Right lobe of liver (tissue), 6 donors: ENCODE results near the gene KDM8. TPM values are rescaled to one million over a fixed set of nuclear protein-coding genes. Genes with fewer than 3 reads are reported as not detected.
A peak's percentile ranks its signal among the peaks of the same experiment; 100 is the strongest.

Source experiments
- ATAC-seq, 4 donors: fragments of 200-7000 bp; cut with Tn5 transposase; one replicate each; pipeline ENCODE4 v1.9.1; 2020; ENCODE audit warnings: mild to moderate bottlenecking in 4 of 4, moderate library complexity in 4 of 4
- DNase-seq, 3 donors: peaks; one replicate each; pipeline ENCODE4 v3.0.0-alpha.2; 2020
- H3K27ac ChIP-seq, 3 donors: fragments of 200-600 bp; one replicate each; pipeline ENCODE4 v1.8.0; 2022
- H3K27me3 ChIP-seq, 2 donors: fragments of 200-600 bp; one replicate each; pipeline ENCODE4 v1.8.0; 2022
- H3K36me3 ChIP-seq, 4 donors: fragments of 200-600 bp; sonication (generic) in 1 of 4; one replicate each; pipeline versions ENCODE4 v1.5.1 to v1.8.0; 2017 to 2022; ENCODE audit warnings: control low read depth in 1 of 4
- H3K4me1 ChIP-seq, 4 donors: fragments of 200-600 bp; sonication (generic) in 1 of 4; one replicate each; pipeline versions ENCODE4 v1.5.1 to v1.8.0; 2017 to 2022; ENCODE audit warnings: control low read depth in 1 of 4
- H3K4me3 ChIP-seq, 3 donors: fragments of 200-600 bp; one replicate each; pipeline ENCODE4 v1.8.0; 2022
- H3K9me3 ChIP-seq, 4 donors: fragments of 200-600 bp; sonication (generic) in 1 of 4; one replicate each; pipeline versions ENCODE4 v1.5.1 to v1.8.0; 2017 to 2022; ENCODE audit warnings: control low read depth in 1 of 4
- POLR2A ChIP-seq: fragments of 450-650 bp; IDR thresholded peaks from one replicate; pipeline ENCODE4 v1.6.1; 2017; ENCODE audit warnings: antibody characterized with exemption, mild to moderate bottlenecking
- WGBS: methylation state at CpG from one replicate; pipeline ENCODE4 v1.1.6; 2018; ENCODE audit warnings: low coverage, low lambda C conversion rate; ENCODE audit not compliant: insufficient coverage; ENCODE audit errors: missing lambda C conversion rate; 5-methylcytosine and 5-hydroxymethylcytosine counted together
- intact Hi-C, 2 donors: fragments of 100-400 bp; cut with DNase I; formaldehyde crosslinking; loops; one replicate each; pipeline versions ENCODE4 v1.11.2 to v1.14.1; 2022
- long read RNA-seq: library from polyadenylated mRNA; unstranded; transcript quantifications from one replicate; pipeline ENCODE4 v2.0.0, GENCODE V29; 2019
- total RNA-seq, 6 experiments: library from RNA; depleted of rRNA in 2 of 6; stranded (reverse); fragments of >200 nt in 2 of 6; fragmentation: NEBNext Ultra II Directional in 3 of 6; extraction: Animal tissue kit (Norgen Biotek cat#: 25700) in 3 of 6; gene quantifications; one replicate each; pipeline versions ENCODE4 v1.1.0 to v1.2.4, GENCODE V29; 2016 to 2023
- TF ChIP-seq, protein P1 (sequence below), 4 donors: fragments of 200-600 bp in 3 of 4; fragments of 450-650 bp in 1 of 4; IDR thresholded peaks; one replicate each; pipeline versions ENCODE4 v1.5.1 to v1.8.0; 2016 to 2022; ENCODE audit warnings: antibody characterized with exemption in 4 of 4, mild to moderate bottlenecking in 2 of 4
- donor health status: DM: no; HTN: yes; CAD: no.
- donor health status: DM: no; HTN: no; CAD: no.
- donor health status: DM: no; HTN: no; CAD: no.
- donor health status: DM: no; HTN: yes; CAD: no.
- donor health status: DM: no; HTN: yes; CAD: no.

KDM8 gene
- total RNA-seq = 100 to 1,000 TPM in 1 of 6 experiments, 10 to 100 TPM in 5; 11.2 to 153 (median 66.7) TPM
- long read RNA-seq, partial matches to known transcripts = 5 of 6 reads
- long read RNA-seq, other reads (novel, unspliced or antisense) = 1 of 6 reads

DNA sequence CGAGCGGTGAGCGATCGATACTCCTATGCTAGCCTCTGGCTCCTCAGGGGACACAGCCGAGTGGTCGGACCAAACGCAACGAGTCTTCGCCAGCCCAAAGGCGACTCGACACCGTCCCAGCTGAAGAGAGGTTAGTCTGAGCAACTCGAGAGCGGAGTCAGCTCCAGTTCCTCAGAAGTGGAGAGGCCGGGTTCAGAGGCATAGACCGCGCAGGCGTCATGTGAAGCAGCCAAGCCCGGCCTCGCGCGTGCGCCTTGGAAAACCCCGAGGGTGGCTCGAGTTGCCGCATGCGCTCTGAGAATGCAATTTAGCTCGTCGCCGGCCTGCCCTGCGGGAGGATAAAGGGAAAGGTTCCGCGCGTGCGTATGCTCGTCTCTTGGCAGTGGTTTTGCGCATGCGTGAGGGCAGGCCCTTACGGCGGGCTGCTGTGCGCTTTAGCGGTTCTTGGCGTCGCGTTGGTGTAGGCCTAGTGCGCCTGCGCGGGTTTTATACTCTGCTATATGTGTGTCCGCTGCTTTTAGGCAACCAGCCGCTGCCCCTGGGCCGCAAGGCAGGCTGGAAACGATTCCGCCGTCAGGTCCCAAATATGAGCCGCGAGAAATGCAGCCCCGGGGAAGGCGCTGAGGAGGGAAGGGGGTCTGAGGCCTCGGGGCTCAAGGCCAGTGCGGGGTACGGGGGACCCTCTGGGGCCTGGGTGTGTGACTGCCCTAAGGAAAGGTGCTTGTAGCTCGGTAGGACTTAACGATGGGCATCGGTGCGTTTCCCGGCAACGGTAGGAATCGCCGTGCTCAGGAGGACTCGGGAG is at the start of gene KDM8:
Gene KDM8, plus strand, starts transcription at position 20 of the 805 bp plus-strand sequence. CDS start 6,598 bp downstream, outside the sequence.
- peak; percentile 82 to 93 (median 91) for ATAC-seq
- Histone ChIP-seq H3K27me3 (no peaks in the 10 kb centered on the region), H3K27ac (peak within 1 kb of the TSS; percentile 95 to 97 (median 96)), H3K36me3 (no peaks in the 10 kb centered on the region), H3K9me3 (no peaks in the 10 kb centered on the region), H3K4me3 (peak within 1 kb of the TSS; percentile 58 to 85 (median 67)), H3K4me1 (peaks cover 0 to 36% (median 14%) of the 10 kb centered on the region in 4 donors)
- intact Hi-C loops = no loop called here
- TF ChIP-seq POLR2A = peak; percentile 89
- TF ChIP-seq, protein P1, sequence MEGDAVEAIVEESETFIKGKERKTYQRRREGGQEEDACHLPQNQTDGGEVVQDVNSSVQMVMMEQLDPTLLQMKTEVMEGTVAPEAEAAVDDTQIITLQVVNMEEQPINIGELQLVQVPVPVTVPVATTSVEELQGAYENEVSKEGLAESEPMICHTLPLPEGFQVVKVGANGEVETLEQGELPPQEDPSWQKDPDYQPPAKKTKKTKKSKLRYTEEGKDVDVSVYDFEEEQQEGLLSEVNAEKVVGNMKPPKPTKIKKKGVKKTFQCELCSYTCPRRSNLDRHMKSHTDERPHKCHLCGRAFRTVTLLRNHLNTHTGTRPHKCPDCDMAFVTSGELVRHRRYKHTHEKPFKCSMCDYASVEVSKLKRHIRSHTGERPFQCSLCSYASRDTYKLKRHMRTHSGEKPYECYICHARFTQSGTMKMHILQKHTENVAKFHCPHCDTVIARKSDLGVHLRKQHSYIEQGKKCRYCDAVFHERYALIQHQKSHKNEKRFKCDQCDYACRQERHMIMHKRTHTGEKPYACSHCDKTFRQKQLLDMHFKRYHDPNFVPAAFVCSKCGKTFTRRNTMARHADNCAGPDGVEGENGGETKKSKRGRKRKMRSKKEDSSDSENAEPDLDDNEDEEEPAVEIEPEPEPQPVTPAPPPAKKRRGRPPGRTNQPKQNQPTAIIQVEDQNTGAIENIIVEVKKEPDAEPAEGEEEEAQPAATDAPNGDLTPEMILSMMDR (IDR thresholded peaks at IDR 0.05) = no peak
- WGBS = 0% methylated on average over 20 of the region's 70 CpGs
- peak; percentile 99 to 100 (median 100) for DNase-seq

DNA sequence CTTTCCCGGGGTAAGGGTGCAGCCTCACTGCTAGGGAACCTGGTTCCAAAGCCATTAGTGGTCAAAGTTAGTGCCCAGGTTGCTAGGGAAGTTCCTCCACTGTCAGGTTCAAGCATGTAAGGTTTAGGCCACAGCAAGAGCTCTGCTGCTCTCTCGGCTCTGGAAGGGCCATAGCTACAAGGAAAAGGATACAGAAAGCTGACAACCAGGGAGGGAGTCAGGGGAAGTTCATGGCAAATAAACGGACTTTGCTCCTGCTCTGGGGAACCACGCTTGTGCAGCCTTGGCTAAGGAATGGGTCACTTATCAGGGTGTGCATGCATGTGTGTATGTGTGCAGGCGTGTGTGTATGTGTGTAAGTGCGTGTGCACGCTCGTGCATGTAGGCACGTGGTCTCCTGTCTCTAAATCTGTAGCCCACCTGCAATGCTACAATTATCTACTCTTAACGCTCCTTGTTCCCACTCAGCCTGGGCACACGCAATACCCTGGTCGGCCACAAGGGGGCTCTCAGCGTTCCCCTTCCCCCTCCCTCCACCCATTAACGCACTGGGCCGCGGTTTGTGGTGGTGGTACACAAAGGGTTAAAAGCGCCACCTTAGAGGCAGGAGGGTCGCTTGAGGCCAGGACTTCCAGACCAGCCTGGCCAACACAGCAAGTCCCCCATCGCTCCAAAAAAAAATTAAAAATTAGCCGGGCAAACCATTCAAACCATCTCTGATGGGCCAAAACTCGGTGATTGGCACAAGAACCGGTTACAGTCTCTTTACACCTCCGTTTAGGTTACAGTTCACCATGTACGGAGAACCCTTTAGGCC is 48.4 kb upstream of the KDM8 start:
- WGBS = 11% methylated on average over 22 of the region's 24 CpGs
- TF ChIP-seq POLR2A = no peak
- TF ChIP-seq, protein P1 (IDR thresholded peaks at IDR 0.05) = peak; percentile 91 to 98 (median 96)
- ATAC-seq = peak; percentile 89 to 95 (median 94)
- H3K27me3 ChIP-seq = no peaks in the 10 kb centered on the region
- H3K9me3 ChIP-seq = no peaks in the 10 kb centered on the region
- intact Hi-C loops = no loop called here
- no peaks in the 10 kb centered on the region for H3K36me3 ChIP-seq
- peaks cover 0 to 8% (median 0%) of the 10 kb centered on the region in 4 donors for H3K4me1 ChIP-seq
- H3K27ac ChIP-seq = no peak overlapping the region
- no peak overlapping the region for H3K4me3 ChIP-seq
- DNase-seq = peak; percentile 56 to 71 (median 64)

DNA sequence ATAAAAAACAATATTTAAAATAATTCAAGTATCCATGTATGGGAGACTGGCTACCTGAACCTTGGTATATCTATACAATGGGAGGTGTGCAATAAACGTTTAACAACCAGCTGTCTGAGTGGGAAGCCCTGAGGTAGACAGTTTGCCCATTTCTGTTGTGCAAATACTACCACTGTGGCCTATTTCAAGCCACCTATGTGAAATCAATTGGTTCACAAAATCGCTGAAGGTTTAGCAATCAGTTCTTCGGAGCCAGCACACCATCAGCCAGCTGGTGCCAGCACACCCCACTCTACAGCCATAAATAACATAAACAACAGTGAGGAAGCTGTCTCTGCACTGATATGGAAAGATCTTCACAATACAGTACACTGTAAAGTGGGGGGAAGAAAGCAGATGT is 46.7 kb upstream of the KDM8 start:
- Histone ChIP-seq H3K4me1 (peaks cover 0 to 8% (median 0%) of the 10 kb centered on the region in 4 donors), H3K27me3 (no peaks in the 10 kb centered on the region), H3K9me3 (no peaks in the 10 kb centered on the region), H3K27ac (no peak overlapping the region), H3K4me3 (no peak overlapping the region), H3K36me3 (no peaks in the 10 kb centered on the region)
- intact Hi-C loops = no loop called here
- no peak for DNase-seq
- TF ChIP-seq, protein P1 (IDR thresholded peaks at IDR 0.05) = no peak
- no peak for TF ChIP-seq POLR2A
- ATAC-seq = peak in 2 of 4 donors; percentile 29 to 39
- 16% methylated on average over 3 of the region's 3 CpGs for WGBS

DNA sequence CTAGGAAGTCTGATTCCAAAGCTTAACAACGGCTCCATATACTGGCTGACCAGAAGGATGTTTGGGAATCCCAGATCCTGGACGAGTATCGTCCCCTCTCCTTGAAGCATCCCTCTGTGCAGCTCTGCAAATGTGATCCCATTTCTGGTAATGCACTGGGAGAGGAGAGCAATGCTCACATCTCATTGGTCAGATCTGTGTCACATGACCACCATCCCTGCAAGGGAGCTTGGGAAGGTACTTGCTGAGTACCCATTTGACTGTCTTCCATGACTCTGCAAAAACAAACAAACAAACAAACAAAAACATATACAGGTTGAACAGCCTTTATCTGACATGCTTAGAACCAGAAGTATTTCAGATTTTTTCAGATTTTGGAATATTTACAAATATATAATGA is 41.9 kb upstream of the KDM8 start:
- no peak for DNase-seq
- Histone ChIP-seq H3K4me1 (no peaks in the 10 kb centered on the region), H3K27ac (no peak overlapping the region), H3K9me3 (no peaks in the 10 kb centered on the region), H3K36me3 (no peaks in the 10 kb centered on the region), H3K27me3 (no peaks in the 10 kb centered on the region), H3K4me3 (no peak overlapping the region)
- TF ChIP-seq, protein P1 (IDR thresholded peaks at IDR 0.05) = no peak
- no peak for TF ChIP-seq POLR2A
- intact Hi-C loops = loop anchor here in 1 of 2 donors (10.0 kb wide), 1 partner anchor 303 kb away; no protein-coding TSS in a partner anchor
- 64% methylated on average over 3 of the region's 3 CpGs for WGBS
- ATAC-seq = no peak
